ENCODE results near the gene EHMT1.

EHMT1 gene

GRCh38 chr9:137647096-137647714, 28.4 kb downstream of the EHMT1 start:
- DNase-seq: no peak

- DNase-seq: no peak
Measured at GRCh38 chr9:137648396-137648795, 29.6 kb downstream of the EHMT1 start.

GRCh38 chr9:137649553-137649952, 30.7 kb downstream of the EHMT1 start:
- no peak for DNase-seq

GRCh38 chr9:137650259-137650658, 31.5 kb downstream of the EHMT1 start:
- DNase-seq: no peak

- no peak for DNase-seq
Measured at GRCh38 chr9:137650779-137651178, 32.0 kb downstream of the EHMT1 start.

- no peak for DNase-seq
Measured at GRCh38 chr9:137656416-137656815, 37.6 kb downstream of the EHMT1 start.

- no peak for DNase-seq
Measured at GRCh38 chr9:137657606-137658005, 38.8 kb downstream of the EHMT1 start.

GRCh38 chr9:137658781-137659180, 40.0 kb downstream of the EHMT1 start:
- DNase-seq: no peak

GRCh38 chr9:137660144-137660543, 41.3 kb downstream of the EHMT1 start:
- no peak for DNase-seq

- no peak for DNase-seq
Measured at GRCh38 chr9:137663584-137663983, 44.8 kb downstream of the EHMT1 start.

GRCh38 chr9:137664676-137665075, 45.9 kb downstream of the EHMT1 start:
- no peak for DNase-seq

- no peak for DNase-seq
Measured at GRCh38 chr9:137665226-137665625, 46.4 kb downstream of the EHMT1 start.

- no peak for DNase-seq
Measured at GRCh38 chr9:137665697-137666512, 47.1 kb downstream of the EHMT1 start.

- DNase-seq: no peak
Measured at GRCh38 chr9:137666513-137666822, 47.7 kb downstream of the EHMT1 start.

GRCh38 chr9:137666955-137667670, 48.3 kb downstream of the EHMT1 start:
- DNase-seq: no peak

- DNase-seq: no peak
Measured at GRCh38 chr9:137668203-137668602, 49.4 kb downstream of the EHMT1 start.

- no peak for DNase-seq
Measured at GRCh38 chr9:137669261-137669672, 50.5 kb downstream of the EHMT1 start.

GRCh38 chr9:137670391-137671195, 51.8 kb downstream of the EHMT1 start:
- no peak for DNase-seq

- DNase-seq: no peak
Measured at GRCh38 chr9:137671196-137671538, 52.4 kb downstream of the EHMT1 start.

GRCh38 chr9:137671721-137672120, 52.9 kb downstream of the EHMT1 start:
- peak; percentile 55 for DNase-seq

- peak; percentile 75 for DNase-seq
Measured at GRCh38 chr9:137672907-137673791, 54.3 kb downstream of the EHMT1 start.

GRCh38 chr9:137673886-137674285, 55.1 kb downstream of the EHMT1 start:
- DNase-seq: peak; percentile 49
